HG03060 (cell line): ENCODE data around the gene GSAP.
A peak's percentile ranks its signal among the peaks of the same experiment; 100 is the strongest.
"Not testable (repeated sequence)": the region's sequence is repeated elsewhere in the genome, so short reads cannot be mapped to it uniquely, and the experiment has no call there.

Experiments used
- ATAC-seq: cut with Tn5 transposase; IDR thresholded peaks from one replicate; pipeline ENCODE4 v1.9.1; 2021; ENCODE audit warnings: low read depth, moderate number of reproducible peaks; ENCODE audit not compliant: unreplicated experiment

GSAP gene

GRCh38 chr7:77306231-77307067 is 109.7 kb downstream of the GSAP start:
- ATAC-seq: no peak

GRCh38 chr7:77295549-77295948 is 120.6 kb downstream of the GSAP start:
- ATAC-seq: no peak

DNA sequence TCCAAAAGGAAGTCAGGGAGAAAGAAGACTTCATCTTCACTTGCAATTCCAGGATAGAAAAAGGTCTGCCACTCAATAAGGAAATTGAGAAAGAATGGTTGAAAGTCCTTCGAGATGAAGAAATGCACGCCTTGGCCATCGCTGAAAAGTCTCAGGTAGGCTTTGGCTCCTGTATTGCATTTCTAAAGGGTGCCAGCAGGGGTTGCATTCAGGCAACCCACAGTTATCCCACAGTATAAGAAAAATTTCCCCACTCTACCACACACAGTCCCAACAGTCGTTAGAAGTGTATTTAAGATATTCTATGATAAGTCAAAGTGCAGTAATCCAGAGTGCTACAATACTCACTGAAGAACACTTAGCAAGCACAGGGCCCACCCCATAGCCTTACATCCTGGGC is 123.1 kb downstream of the GSAP start:
- ATAC-seq: no peak

GRCh38 chr7:77290425-77290824 is 125.7 kb downstream of the GSAP start:
- ATAC-seq: no peak

GRCh38 chr7:77289387-77289786 is 126.8 kb downstream of the GSAP start:
- ATAC-seq: no peak

DNA sequence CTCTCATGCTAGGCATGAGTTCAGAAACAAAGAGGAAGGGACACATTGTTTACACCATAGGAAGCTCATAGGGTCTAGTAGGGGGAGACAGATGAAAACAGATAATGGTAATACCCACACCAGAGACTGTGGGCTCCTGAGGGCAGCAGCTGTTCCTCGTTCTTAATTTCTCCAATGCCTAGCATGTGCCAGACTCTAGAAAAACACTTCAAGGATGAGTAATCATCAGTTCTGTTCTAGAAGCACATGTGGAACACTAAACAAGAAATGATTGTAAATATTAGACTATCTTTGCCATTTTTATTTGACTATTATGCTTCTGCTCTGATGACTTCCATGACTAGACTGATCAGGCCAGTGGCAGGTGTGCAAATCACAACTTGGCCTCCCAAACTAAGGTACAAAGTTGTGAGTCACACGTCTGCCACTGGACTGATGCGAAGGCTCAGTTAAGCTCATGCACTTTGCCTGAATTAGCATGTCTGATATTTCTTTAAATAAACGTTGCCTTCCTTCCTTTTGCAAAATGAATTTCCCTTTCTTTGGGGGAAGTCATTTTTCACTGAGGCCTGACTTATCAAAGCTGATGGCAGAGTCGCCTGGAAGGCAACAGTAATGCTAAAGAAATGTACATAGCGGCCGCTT is 127.4 kb downstream of the GSAP start:
- ATAC-seq: no peak

DNA sequence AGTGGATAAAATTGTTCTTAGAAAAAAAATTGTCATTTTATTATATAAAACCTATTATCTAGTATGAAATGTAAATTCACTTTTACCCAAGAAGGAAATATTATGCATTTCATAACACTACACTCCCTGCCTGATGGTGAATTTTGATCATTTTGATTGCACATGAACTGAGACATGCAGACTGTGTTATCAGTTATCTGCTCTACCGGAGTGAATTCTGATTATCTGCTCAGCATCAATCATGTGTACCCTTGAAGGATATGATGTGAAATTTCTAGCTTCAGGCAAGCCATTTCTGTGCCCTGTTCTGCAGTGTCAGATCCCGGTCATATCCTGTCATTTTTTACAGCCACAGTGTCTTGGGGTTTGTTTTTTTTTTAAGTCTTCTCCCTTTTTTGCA is 131.5 kb downstream of the GSAP start:
- no peak for ATAC-seq

DNA sequence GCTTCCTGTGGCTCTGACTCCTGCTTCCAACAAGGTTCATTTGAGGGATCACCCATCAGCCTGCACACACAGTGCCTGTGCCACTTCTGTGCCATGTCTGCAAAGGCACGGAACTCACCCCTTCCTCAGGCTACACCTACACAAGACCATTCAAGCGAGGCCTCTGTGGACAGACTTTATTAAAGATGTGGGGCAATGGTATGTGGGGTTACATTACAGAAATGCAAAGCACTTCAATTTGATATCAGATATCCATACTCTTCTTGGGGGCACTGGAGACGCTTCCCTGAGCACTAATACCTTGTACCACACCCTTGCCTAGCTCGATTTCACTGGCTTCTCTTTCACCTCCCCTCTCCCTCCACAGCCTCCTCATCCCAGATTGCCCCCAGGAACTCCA is 132.1 kb downstream of the GSAP start:
- ATAC-seq: no peak

- no peak for ATAC-seq
These were observed 133.3 kb downstream of the GSAP start for GRCh38 chr7:77282897-77283296.

DNA sequence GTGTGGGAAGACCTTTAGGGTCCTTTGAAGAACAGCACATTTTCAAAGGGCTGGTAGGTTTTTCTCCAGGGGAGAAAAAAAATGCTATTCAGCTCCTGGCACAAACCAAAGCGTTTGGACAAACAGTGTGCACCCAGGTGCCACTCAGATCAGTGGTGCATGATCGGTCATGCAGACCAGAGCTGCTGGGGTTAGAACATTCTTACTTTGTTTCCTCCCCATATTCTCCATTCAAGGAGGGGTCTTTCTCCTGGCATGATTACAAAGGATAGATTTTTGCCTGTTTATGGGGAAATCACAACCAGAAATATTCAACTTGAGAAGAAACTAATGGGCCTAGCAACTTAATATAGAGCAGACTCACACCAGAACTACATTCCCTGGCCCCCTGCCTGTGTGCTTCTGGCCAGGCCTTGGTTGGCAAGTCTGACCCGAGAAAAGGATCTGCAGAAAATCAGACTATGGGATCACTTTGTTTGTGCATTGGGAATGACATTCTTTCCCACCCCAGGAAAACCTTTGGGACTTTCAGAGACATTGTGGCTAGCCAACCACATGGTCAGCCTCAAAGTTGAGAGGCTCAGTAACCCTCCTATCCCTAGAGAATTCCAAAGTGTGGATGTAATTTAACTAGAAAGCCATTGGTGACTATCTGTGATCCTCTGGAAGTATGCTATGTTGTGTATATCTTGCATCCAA is 134.2 kb downstream of the GSAP start:
- no peak for ATAC-seq

- ATAC-seq: no peak
These were observed 140.0 kb downstream of the GSAP start for GRCh38 chr7:77276120-77276519.

GRCh38 chr7:77275663-77276062 is 140.5 kb downstream of the GSAP start:
- not testable (repeated sequence) for ATAC-seq

DNA sequence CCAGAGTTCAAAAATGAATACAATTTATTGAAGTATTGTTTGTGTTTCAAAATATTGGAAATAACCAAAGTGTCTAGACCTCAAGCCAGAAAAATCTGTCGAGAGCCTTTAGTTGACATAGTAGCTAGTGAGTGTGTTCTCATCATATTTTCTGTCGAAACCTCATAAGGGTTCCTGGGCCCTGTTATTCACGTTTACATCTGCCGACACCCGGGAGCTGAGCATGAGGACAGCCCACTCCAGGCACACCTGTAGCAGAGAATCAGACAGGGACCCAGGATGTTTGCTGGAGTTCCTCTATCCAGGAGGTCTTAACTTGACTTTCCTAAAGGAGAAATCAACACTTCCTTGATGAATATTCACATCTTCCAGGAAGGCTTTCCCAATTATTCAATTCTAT is 144.4 kb downstream of the GSAP start:
- no peak for ATAC-seq

- no peak for ATAC-seq
These were observed 146.1 kb downstream of the GSAP start for GRCh38 chr7:77270094-77270480.

- ATAC-seq: peak; percentile 43
These were observed 146.6 kb downstream of the GSAP start for GRCh38 chr7:77269360-77270093.

DNA sequence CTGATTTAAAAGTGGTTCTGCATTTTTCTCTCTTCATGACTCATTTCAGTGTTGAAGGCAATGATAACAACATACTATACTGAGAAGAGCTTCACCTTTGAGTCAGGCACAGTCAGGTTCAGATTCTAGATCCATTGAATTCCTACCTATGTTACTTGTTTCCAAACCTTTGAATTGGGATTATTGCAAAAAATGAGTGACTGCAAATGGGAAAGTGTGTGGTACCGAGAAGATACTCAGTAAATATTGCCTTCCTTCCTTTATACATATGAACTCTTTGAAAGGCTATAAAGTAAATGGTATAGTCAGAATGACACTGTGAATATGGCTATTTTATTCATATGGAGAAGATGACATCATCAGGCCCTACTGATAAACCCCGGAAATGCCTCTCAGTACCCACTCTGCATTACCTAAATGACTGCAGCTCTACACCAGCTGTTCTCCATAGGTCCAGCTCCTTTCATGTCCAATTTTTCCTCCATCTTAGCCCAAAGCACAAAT is 149.8 kb downstream of the GSAP start:
- no peak for ATAC-seq

- ATAC-seq: no peak
These were observed 150.5 kb downstream of the GSAP start for GRCh38 chr7:77265666-77266065.

GRCh38 chr7:77262316-77262715 is 153.8 kb downstream of the GSAP start:
- no peak for ATAC-seq
